A549 (cell line): ENCODE results near the gene CCNT2.

Experiments used
- CEBPB ChIP-seq, 2 experiments: fragments of >200 bp in 1 of 2; sonication (Bioruptor Twin) in 1 of 2; formaldehyde crosslinking in 1 of 2; IDR thresholded peaks; 2 replicates each; pipeline ENCODE4 v1.6.1; 2012 to 2016
- EHMT2 ChIP-seq: fragments of 200-600 bp; sonication (generic); IDR thresholded peaks from 2 replicates; pipeline ENCODE4 v1.6.1; 2016; ENCODE audit warnings: antibody characterized with exemption, low read depth, mild to moderate bottlenecking, moderate library complexity
- JUN ChIP-seq, 2 experiments: fragments of >200 bp; sonication (Bioruptor Twin); formaldehyde crosslinking; IDR thresholded peaks; 2 replicates in 1 of 2; 3 replicates in 1 of 2; pipeline ENCODE4 v1.6.1; 2016 to 2017
- MYC ChIP-seq: IDR thresholded peaks from 2 replicates; pipeline ENCODE4 v1.6.1; 2012; ENCODE audit warnings: mild to moderate bottlenecking, inconsistent platforms, low read length, improper control_type of control experiment, borderline replicate concordance
- NR3C1 ChIP-seq: fragments of >200 bp; sonication (Bioruptor Twin); formaldehyde crosslinking; IDR thresholded peaks from 3 replicates; pipeline ENCODE4 v1.6.1; 2017
- POLR2A ChIP-seq: IDR thresholded peaks from 2 replicates; pipeline ENCODE4 v1.6.1; 2012; ENCODE audit warnings: mild to moderate bottlenecking, low read length
- TF ChIP-seq, protein P1 (sequence below): fragments of >200 bp; sonication (Bioruptor Twin); formaldehyde crosslinking; IDR thresholded peaks from 3 replicates; pipeline ENCODE4 v1.5.1; 2016
- TF ChIP-seq, protein P2 (sequence below): fragments of >200 bp; sonication (Bioruptor Twin); formaldehyde crosslinking; IDR thresholded peaks from 3 replicates; pipeline ENCODE4 v1.6.1; 2016
- TF ChIP-seq, protein P3 (sequence below): fragments of 150-350 bp; IDR thresholded peaks from 2 replicates; pipeline ENCODE4 v1.6.1; 2014; ENCODE audit warnings: low read depth, mild to moderate bottlenecking, low read length
- TF ChIP-seq, protein P4 (sequence below): fragments of 200-600 bp; sonication (generic); IDR thresholded peaks from 2 replicates; pipeline ENCODE4 v1.6.1; 2016; ENCODE audit warnings: antibody characterized with exemption, mild to moderate bottlenecking, moderate library complexity

DNA sequence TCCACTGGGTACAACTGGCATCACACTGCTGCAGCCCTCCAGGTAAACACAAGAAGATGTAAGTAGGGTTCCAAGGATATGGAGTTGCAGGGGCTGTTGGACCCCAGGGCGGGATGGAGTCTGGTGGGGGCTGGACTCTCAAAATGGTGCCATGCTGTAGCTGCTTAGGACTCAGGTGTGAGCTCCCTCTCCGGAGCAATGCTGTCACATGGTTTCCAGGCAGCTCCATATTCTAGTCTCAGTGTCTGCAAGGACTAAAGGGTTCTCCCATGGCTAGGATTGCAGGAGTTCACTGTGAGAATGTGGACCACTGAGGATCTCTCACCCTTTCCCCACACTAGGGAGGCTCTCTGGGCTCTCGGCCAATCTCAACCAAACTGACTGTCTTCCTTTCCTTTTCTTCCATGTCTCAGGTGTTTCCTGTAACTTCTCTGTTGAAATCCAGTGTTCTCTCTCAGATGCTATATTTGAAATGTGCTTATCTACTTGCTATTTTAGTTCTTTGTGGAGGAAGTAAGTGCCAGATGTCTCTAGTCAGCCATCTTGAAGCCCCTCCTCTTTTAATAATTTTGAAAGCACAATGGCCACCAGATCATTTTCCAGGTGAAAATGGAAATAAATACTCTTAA lies 57.6 kb downstream of the CCNT2 start:
- no peak for TF ChIP-seq EHMT2
- TF ChIP-seq, protein P1, sequence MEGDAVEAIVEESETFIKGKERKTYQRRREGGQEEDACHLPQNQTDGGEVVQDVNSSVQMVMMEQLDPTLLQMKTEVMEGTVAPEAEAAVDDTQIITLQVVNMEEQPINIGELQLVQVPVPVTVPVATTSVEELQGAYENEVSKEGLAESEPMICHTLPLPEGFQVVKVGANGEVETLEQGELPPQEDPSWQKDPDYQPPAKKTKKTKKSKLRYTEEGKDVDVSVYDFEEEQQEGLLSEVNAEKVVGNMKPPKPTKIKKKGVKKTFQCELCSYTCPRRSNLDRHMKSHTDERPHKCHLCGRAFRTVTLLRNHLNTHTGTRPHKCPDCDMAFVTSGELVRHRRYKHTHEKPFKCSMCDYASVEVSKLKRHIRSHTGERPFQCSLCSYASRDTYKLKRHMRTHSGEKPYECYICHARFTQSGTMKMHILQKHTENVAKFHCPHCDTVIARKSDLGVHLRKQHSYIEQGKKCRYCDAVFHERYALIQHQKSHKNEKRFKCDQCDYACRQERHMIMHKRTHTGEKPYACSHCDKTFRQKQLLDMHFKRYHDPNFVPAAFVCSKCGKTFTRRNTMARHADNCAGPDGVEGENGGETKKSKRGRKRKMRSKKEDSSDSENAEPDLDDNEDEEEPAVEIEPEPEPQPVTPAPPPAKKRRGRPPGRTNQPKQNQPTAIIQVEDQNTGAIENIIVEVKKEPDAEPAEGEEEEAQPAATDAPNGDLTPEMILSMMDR, result no peak
- TF ChIP-seq NR3C1, result no peak
- TF ChIP-seq, protein P2, sequence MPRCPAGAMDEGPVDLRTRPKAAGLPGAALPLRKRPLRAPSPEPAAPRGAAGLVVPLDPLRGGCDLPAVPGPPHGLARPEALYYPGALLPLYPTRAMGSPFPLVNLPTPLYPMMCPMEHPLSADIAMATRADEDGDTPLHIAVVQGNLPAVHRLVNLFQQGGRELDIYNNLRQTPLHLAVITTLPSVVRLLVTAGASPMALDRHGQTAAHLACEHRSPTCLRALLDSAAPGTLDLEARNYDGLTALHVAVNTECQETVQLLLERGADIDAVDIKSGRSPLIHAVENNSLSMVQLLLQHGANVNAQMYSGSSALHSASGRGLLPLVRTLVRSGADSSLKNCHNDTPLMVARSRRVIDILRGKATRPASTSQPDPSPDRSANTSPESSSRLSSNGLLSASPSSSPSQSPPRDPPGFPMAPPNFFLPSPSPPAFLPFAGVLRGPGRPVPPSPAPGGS, result no peak
- no peak for TF ChIP-seq POLR2A
- TF ChIP-seq CEBPB (IDR thresholded peaks at IDR 0.05), result no peak
- TF ChIP-seq JUN (IDR thresholded peaks at IDR 0.05), result no peak
- TF ChIP-seq MYC, result no peak
- TF ChIP-seq, protein P3, sequence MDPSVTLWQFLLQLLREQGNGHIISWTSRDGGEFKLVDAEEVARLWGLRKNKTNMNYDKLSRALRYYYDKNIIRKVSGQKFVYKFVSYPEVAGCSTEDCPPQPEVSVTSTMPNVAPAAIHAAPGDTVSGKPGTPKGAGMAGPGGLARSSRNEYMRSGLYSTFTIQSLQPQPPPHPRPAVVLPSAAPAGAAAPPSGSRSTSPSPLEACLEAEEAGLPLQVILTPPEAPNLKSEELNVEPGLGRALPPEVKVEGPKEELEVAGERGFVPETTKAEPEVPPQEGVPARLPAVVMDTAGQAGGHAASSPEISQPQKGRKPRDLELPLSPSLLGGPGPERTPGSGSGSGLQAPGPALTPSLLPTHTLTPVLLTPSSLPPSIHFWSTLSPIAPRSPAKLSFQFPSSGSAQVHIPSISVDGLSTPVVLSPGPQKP, result no peak
- TF ChIP-seq, protein P4, sequence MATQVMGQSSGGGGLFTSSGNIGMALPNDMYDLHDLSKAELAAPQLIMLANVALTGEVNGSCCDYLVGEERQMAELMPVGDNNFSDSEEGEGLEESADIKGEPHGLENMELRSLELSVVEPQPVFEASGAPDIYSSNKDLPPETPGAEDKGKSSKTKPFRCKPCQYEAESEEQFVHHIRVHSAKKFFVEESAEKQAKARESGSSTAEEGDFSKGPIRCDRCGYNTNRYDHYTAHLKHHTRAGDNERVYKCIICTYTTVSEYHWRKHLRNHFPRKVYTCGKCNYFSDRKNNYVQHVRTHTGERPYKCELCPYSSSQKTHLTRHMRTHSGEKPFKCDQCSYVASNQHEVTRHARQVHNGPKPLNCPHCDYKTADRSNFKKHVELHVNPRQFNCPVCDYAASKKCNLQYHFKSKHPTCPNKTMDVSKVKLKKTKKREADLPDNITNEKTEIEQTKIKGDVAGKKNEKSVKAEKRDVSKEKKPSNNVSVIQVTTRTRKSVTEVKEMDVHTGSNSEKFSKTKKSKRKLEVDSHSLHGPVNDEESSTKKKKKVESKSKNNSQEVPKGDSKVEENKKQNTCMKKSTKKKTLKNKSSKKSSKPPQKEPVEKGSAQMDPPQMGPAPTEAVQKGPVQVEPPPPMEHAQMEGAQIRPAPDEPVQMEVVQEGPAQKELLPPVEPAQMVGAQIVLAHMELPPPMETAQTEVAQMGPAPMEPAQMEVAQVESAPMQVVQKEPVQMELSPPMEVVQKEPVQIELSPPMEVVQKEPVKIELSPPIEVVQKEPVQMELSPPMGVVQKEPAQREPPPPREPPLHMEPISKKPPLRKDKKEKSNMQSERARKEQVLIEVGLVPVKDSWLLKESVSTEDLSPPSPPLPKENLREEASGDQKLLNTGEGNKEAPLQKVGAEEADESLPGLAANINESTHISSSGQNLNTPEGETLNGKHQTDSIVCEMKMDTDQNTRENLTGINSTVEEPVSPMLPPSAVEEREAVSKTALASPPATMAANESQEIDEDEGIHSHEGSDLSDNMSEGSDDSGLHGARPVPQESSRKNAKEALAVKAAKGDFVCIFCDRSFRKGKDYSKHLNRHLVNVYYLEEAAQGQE, result no peak
